Naive thymus-derived CD4-positive, alpha-beta T cell (primary cell): ENCODE data around the gene PAF1. TPM values are rescaled to one million over a fixed set of nuclear protein-coding genes. Genes with fewer than 3 reads are reported as not detected.

Source experiments
- microRNA-seq: library from miRNA; unstranded; fragments of <30 nt; microRNA quantifications from one replicate; pipeline ENCODE4 v1.2.0, GENCODE V29; 2022; ENCODE audit warnings: borderline microRNAs expressed
- polyA plus RNA-seq, 2 donors: library from polyadenylated mRNA; unstranded; fragments of 300-500 nt; fragmentation: Illumina TruSeq; gene quantifications; one replicate each; pipeline ENCODE4 v1.2.3, GENCODE V29; 2021
- total RNA-seq, 6 experiments: library from RNA in 5 of 6; stranded (reverse) in 5 of 6; gene quantifications; 1 replicate in 5 of 6; 2 replicates in 1 of 6; pipeline ENCODE4 v1.2.3 and lab custom pipeline; 2021 to 2026

Gene PAF1
- total and polyA plus RNA-seq, 7 experiments from 2014 or later: 35.8 to 104 (median 55.5) TPM

Small RNA genes within 50 kb of the gene (microRNA-seq; reads per million reads assigned to microRNA genes)
- not detected for gene MIR4530

Other genes starting within 250 kb of the PAF1 start
- not detected for gene NCCRP1, start 194.1 kb downstream of the PAF1 start, total RNA-seq
- not detected for gene NCCRP1, start 194.1 kb downstream of the PAF1 start, polyA plus RNA-seq
- not detected for gene SYCN, start 186.8 kb downstream of the PAF1 start, total RNA-seq
- gene SYCN, start 186.8 kb downstream of the PAF1 start, polyA plus RNA-seq: not detected
- gene IFNL3, start 146.1 kb downstream of the PAF1 start, total RNA-seq: not detected
- gene IFNL3, start 146.1 kb downstream of the PAF1 start, polyA plus RNA-seq: not detected
- not detected for gene IFNL4, start 142.2 kb downstream of the PAF1 start, total RNA-seq
- not detected for gene IFNL4, start 142.2 kb downstream of the PAF1 start, polyA plus RNA-seq
- not detected for gene IFNL2, start 122.7 kb downstream of the PAF1 start, total RNA-seq
- not detected for gene IFNL2, start 122.7 kb downstream of the PAF1 start, polyA plus RNA-seq
- not detected for gene IFNL1, start 94.7 kb downstream of the PAF1 start, total RNA-seq
- gene IFNL1, start 94.7 kb downstream of the PAF1 start, polyA plus RNA-seq: not detected
- gene LRFN1, start 70.2 kb downstream of the PAF1 start, total RNA-seq: 10 to 100 TPM in 2 of 5 experiments, 1 to 10 TPM in 3; 4.0 to 11.6 (median 6.0) TPM
- gene LRFN1, start 70.2 kb downstream of the PAF1 start, polyA plus RNA-seq: 1 to 10 TPM; 3.9 to 7.1 TPM
- 100 to 1,000 TPM; 345 to 516 (median 429) TPM for gene GMFG, start 55.1 kb downstream of the PAF1 start, total RNA-seq
- gene GMFG, start 55.1 kb downstream of the PAF1 start, polyA plus RNA-seq: 1,000 to 10,000 TPM; 1,379 to 1,413 TPM
- 10 to 100 TPM; 52.0 to 84.6 (median 65.6) TPM for gene SAMD4B, start 48.7 kb downstream of the PAF1 start, total RNA-seq
- 10 to 100 TPM in 1 of 2 donors, 1 to 10 TPM in 1; 7.3 to 19.7 TPM for gene SAMD4B, start 48.7 kb downstream of the PAF1 start, polyA plus RNA-seq
- gene MED29, start 272 bp upstream of the PAF1 start, total RNA-seq: 10 to 100 TPM; 44.2 to 57.2 (median 49.4) TPM
- 10 to 100 TPM; 57.4 to 61.0 TPM for gene MED29, start 272 bp upstream of the PAF1 start, polyA plus RNA-seq
- 1,000 to 10,000 TPM in 1 of 5 experiments, 100 to 1,000 TPM in 3, 10 to 100 TPM in 1; 72.1 to 1,250 (median 187) TPM for gene ZFP36, start 15.7 kb upstream of the PAF1 start, total RNA-seq
- 10 to 100 TPM; 75.5 to 97.1 TPM for gene ZFP36, start 15.7 kb upstream of the PAF1 start, polyA plus RNA-seq
- 100 to 1,000 TPM in 1 of 5 experiments, 10 to 100 TPM in 4; 16.4 to 205 (median 58.2) TPM for gene PLEKHG2, start 21.6 kb upstream of the PAF1 start, total RNA-seq
- 10 to 100 TPM in 1 of 2 donors, 1 to 10 TPM in 1; 2.6 to 18.5 TPM for gene PLEKHG2, start 21.6 kb upstream of the PAF1 start, polyA plus RNA-seq
- 1,000 to 10,000 TPM; 2,281 to 4,335 (median 4,063) TPM for gene RPS16, start 44.8 kb upstream of the PAF1 start, total RNA-seq
- gene RPS16, start 44.8 kb upstream of the PAF1 start, polyA plus RNA-seq: 1,000 to 10,000 TPM; 2,448 to 2,618 TPM
- gene SUPT5H, start 54.5 kb upstream of the PAF1 start, total RNA-seq: 100 to 1,000 TPM; 180 to 247 (median 203) TPM
- 100 to 1,000 TPM in 1 of 2 donors, 10 to 100 TPM in 1; 78.7 to 127 TPM for gene SUPT5H, start 54.5 kb upstream of the PAF1 start, polyA plus RNA-seq
- gene TIMM50, start 89.7 kb upstream of the PAF1 start, total RNA-seq: 10 to 100 TPM; 43.5 to 70.0 (median 50.0) TPM
- gene TIMM50, start 89.7 kb upstream of the PAF1 start, polyA plus RNA-seq: 10 to 100 TPM; 43.8 to 50.8 TPM
- gene DLL3, start 107.8 kb upstream of the PAF1 start, total RNA-seq: under 1 TPM in 2 of 5 experiments, not detected in 3; 0.15 to 0.22 TPM
- gene DLL3, start 107.8 kb upstream of the PAF1 start, polyA plus RNA-seq: under 1 TPM; 0.08 to 0.12 TPM
- gene SELENOV, start 124.0 kb upstream of the PAF1 start, total RNA-seq: not detected
- not detected for gene SELENOV, start 124.0 kb upstream of the PAF1 start, polyA plus RNA-seq
- 1 to 10 TPM; 4.4 to 8.5 (median 6.2) TPM for gene EID2B, start 141.7 kb upstream of the PAF1 start, total RNA-seq
- gene EID2B, start 141.7 kb upstream of the PAF1 start, polyA plus RNA-seq: 1 to 10 TPM; 6.3 to 6.4 TPM
- 10 to 100 TPM; 12.2 to 29.1 (median 16.1) TPM for gene EID2, start 149.1 kb upstream of the PAF1 start, total RNA-seq
- gene EID2, start 149.1 kb upstream of the PAF1 start, polyA plus RNA-seq: 10 to 100 TPM; 19.7 to 43.0 TPM
- not detected for gene LGALS13, start 211.4 kb upstream of the PAF1 start, total RNA-seq
- gene LGALS13, start 211.4 kb upstream of the PAF1 start, polyA plus RNA-seq: not detected